GM19099 (cell line): ENCODE data around the gene CAMTA1.

ENCODE experiments used
- POLR2A ChIP-seq: IDR thresholded peaks from 3 replicates; pipeline ENCODE4 v1.6.1; 2011; ENCODE audit warnings: low read depth; ENCODE audit not compliant: insufficient read length; ENCODE audit errors: extremely low read depth

CAMTA1 gene

GRCh38 chr1:7399514-7400125 lies 614.4 kb downstream of the CAMTA1 start:
- no peak for TF ChIP-seq POLR2A

DNA sequence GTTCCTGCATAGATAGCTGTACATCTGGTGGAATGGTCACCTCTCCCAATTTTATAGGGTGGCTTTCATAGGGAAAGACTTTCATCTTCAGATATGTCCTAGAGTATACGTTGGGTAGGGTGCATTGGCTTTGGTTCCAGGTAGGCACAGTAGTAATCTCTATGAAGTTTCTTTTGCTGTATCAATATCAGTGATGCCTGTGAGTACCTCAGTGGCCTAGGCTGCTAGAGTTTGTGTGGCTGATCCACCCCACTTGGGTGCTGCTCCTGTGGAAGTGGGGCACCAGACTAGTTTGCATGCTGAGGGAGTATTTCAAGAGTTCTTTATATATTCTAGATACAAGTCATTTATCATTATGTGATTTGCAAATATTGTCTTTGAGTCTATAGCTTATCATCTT lies 615.3 kb downstream of the CAMTA1 start:
- TF ChIP-seq POLR2A, result no peak

DNA sequence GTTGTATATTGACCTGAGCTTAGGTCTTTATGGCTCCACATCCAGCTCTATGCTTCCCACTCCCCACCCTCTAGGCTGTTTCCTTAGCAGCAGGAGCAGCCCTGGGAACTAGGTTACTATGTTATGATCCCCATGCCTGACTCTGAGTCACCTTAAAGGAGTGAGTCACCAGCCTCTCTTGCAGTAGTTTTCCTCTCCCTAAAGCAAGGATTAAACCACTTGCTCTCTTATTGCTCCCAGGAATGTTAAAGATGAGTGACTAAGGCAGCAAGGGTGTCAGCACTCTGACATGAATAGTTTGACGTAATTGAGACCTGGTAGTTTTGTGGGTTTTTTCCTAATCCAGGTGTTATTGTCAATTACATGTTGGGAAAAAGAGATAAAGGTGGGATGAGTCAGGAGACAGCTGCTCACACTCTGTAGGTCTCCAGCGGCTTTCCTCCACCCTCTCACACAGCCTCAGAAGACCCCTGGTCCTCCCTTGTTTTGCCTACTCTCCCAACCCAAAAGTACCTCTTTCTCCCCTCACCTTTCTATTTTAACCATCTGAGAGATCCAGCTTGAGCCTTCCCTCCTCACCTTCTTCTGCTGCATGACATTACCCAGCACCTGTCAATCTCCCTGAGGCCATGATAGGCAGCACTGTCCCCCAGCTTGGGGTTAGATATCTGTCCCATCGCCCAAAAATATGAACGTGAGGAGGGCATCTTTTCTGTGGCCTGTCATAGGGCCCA lies 616.7 kb downstream of the CAMTA1 start:
- no peak for TF ChIP-seq POLR2A

- TF ChIP-seq POLR2A, result no peak
These were observed 617.2 kb downstream of the CAMTA1 start for GRCh38 chr1:7402548-7402850.

GRCh38 chr1:7403265-7404045 lies 618.2 kb downstream of the CAMTA1 start:
- TF ChIP-seq POLR2A, result no peak

GRCh38 chr1:7404046-7404742 lies 618.9 kb downstream of the CAMTA1 start:
- no peak for TF ChIP-seq POLR2A

DNA sequence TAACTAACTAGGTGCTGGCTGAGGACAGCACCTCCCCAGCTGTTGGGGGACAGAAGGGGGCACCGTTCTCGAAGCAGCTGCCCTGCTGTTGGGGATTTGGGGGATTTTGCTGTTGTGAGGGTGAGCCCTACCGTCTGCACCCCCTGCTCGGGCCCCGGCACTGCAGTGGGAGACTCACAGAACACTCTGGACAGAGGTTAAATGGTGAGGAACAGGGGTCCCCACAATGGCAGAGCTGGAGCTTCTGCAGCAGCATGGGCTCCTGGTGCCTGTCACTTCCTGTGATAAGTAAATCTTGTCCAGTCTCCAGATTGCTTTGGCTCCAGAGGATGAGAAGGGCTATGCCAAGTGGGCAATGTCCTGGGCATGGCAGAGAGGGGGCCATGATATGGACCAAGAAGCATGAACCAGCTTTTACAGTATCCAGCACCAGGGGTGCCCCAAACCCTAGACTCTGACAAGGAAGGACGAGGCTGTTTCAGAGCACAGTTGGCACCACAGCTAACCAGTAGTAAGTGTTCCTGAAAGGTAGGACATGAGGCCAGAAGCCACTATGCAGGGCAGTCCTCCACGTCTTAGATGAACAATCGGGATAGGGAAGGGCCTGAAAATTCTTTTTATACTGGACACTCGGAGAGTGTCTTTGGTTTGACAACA lies 620.7 kb downstream of the CAMTA1 start:
- no peak for TF ChIP-seq POLR2A

- no peak for TF ChIP-seq POLR2A
These were observed 621.6 kb downstream of the CAMTA1 start for GRCh38 chr1:7406641-7407543.

DNA sequence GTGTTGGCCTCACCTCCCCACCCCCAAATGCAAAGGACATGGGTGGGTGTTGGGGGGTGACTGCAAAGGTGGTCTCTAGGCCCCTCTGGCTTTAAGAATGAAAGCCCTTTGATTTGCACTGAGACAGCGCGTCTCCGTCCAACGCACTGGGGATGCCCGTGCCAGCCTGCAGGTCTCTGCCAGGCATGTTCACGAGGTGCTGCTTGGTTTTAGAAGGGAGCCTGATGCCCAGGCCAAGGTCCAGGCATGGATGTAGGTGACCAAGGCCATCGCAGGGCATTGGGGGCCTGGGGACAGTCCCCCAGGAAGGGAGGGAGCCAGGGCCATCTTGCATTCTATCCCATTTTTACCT lies 622.3 kb downstream of the CAMTA1 start:
- TF ChIP-seq POLR2A, result no peak

DNA sequence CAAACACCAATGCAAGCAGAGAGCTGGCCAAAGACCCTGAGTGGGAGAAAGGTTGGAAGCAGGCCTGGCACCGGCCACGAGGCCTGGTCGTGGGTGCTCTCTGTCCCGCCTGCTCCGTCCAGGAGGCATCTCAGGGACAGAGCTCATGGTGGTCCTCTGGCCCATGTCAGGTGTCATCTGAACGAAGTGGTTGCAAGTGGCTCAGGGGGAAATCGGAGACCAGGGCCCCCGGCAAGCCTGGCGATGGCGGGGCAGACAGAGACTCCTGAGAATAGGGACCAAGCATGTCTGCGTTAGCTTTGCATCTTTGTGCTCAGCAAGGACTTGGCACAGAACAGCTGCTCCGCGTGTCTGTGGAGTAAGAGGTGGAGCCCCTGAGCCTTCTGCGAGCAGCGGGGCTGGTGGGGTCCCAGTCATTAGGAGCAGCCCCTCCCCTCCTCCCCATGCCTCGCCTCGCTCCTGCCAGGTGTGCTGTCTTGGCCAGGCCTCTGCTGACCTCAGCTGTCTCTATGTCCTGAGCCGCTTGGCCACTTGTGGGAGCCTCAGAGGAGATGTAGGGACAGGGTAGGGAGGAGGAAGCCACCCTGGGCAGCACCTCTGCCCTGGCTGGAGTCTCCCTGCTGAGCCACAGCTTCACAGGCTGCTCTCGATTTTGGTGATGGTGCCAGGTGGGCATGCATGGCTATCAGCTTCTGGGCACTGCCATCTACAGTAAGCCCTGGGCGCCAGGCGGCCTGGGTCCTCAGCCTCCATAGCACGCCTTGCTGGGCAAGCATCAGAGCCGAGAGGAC lies 622.9 kb downstream of the CAMTA1 start:
- no peak for TF ChIP-seq POLR2A

DNA sequence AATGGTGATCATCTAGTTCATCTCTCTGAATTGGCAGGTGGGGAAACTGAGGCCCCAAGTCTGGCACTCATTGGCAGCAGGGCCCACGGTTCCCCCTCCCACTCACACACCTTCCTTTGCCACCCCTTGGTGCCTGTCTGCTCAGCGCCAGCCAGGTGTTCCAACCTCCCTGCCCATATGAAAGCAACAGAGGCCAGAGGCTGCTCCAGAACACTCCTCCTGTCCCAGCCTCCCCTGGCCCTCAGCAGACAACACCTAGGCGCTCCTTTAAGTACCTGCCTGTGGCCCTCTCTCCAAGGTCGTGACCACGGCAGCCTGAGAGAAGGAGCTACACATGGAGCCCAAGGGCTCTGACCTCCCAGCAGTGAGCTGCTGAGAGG lies 623.5 kb downstream of the CAMTA1 start:
- no peak for TF ChIP-seq POLR2A

- TF ChIP-seq POLR2A, result no peak
These were observed 624.0 kb downstream of the CAMTA1 start for GRCh38 chr1:7409278-7409677.

GRCh38 chr1:7410156-7410555 lies 624.9 kb downstream of the CAMTA1 start:
- TF ChIP-seq POLR2A, result no peak
